Vagina (tissue), 2 donors: Measurements from ENCODE around the gene SEPHS2.

Source experiments
- POLR2A ChIP-seq, 2 donors: fragments of 450-650 bp; IDR thresholded peaks; one replicate each; pipeline ENCODE4 v1.6.1; 2017; ENCODE audit warnings: antibody characterized with exemption in 2 of 2, mild to moderate bottlenecking in 2 of 2, moderate library complexity in 2 of 2
- TF ChIP-seq, protein P1 (sequence below), 3 experiments: fragments of 450-650 bp in 2 of 3; fragments of 200-600 bp in 1 of 3; sonication (generic) in 1 of 3; IDR thresholded peaks; one replicate each; pipeline ENCODE4 v1.5.1; 2017 to 2019; ENCODE audit warnings: antibody characterized with exemption in 3 of 3, mild to moderate bottlenecking in 2 of 3, moderate library complexity in 2 of 3

DNA sequence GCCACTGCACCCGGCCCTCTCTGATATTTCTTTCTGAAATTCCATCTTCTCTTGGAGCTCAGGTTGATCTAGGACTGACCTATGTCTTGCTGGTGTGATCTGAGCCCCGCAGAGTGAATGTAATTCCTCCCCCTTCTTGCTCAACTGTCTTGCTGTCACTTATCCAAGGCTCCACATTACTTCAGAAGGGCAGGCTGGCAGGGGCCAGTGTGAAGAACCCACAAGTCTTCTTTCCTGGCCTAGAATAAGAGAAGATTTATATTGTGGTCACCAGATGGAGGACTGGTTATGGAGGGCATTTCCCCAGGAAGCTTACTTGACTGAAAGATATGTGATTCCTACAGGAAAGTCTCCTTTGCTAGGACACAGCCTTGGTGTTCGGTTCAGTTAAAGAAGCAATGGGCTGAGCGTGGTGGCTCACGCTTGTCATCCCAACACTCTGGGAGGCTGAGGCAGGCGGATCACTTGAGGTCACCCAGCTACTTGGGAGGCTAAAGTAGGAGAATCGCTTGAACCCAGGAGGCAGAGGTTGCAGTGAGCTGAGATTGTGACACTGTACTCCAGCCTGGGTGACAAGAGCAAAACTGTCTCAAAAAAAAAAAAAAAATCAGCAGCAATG, 40.3 kb upstream of the SEPHS2 start:
- TF ChIP-seq, protein P1, sequence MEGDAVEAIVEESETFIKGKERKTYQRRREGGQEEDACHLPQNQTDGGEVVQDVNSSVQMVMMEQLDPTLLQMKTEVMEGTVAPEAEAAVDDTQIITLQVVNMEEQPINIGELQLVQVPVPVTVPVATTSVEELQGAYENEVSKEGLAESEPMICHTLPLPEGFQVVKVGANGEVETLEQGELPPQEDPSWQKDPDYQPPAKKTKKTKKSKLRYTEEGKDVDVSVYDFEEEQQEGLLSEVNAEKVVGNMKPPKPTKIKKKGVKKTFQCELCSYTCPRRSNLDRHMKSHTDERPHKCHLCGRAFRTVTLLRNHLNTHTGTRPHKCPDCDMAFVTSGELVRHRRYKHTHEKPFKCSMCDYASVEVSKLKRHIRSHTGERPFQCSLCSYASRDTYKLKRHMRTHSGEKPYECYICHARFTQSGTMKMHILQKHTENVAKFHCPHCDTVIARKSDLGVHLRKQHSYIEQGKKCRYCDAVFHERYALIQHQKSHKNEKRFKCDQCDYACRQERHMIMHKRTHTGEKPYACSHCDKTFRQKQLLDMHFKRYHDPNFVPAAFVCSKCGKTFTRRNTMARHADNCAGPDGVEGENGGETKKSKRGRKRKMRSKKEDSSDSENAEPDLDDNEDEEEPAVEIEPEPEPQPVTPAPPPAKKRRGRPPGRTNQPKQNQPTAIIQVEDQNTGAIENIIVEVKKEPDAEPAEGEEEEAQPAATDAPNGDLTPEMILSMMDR (IDR thresholded peaks at IDR 0.05) = no peak
- TF ChIP-seq POLR2A (IDR thresholded peaks at IDR 0.05) = no peak
